Measurements from ENCODE around the gene CRLF1.

Gene CRLF1

DNA sequence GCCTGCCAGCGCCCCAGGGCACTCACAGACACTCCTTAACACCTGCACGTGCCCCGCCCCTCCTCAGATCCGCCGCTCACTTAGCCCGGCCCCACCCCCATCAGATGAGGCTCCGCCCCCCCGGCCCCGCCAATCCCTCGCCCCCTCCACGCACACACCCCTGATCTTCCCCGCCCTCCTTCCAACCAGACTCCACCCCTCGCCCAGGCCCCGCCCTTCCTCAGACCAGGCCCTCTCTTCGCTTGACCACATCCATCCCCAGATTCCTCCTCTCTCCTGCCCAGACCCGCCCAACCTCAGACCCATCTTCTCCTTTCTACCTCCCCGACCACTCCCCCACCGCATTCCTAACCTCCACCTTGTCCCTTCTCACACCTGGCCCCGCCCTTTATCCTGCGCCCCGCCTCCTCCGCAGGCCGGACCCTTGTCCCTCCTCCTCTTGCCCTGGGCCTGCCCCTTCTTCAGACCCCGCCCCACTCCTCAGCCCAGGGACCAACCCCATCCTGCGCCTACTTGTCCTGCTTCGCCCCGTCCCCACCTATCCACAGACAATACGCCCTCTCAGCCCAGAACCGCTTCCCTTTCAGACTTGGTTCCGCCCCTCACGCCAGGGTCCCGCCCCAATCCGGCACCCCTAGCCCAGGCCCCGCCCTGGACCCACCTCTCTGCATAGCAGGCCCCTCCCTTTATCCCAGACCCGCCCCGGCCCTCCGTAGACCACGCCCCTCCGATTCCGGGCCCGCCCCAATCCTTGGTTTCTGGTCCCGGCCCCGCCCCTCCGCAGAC lies 29.8 kb upstream of the CRLF1 start:
- peak; percentile 94 to 96 for DNase-seq (ENCODE audit: low read depth in 2 of 2)

DNA sequence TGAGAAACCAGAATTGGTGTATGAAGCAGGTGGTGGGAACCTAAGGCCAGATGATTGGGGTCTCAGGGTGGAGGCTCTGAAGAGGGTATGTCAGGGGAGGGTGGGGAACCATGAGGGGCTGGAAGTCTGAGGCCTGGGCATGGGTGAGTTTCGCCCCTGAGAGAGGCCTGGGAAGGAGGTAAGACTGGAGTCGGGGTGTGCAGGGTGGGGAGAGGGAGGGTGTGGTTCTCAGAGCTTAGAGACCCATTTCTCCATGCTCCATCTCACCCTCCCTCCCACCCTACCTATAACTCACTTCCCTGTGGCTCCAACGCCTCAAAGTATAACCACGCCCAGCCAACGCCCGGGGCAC lies 29.2 kb upstream of the CRLF1 start:
- DNase-seq (ENCODE audit: low read depth in 2 of 2): no peak

DNA sequence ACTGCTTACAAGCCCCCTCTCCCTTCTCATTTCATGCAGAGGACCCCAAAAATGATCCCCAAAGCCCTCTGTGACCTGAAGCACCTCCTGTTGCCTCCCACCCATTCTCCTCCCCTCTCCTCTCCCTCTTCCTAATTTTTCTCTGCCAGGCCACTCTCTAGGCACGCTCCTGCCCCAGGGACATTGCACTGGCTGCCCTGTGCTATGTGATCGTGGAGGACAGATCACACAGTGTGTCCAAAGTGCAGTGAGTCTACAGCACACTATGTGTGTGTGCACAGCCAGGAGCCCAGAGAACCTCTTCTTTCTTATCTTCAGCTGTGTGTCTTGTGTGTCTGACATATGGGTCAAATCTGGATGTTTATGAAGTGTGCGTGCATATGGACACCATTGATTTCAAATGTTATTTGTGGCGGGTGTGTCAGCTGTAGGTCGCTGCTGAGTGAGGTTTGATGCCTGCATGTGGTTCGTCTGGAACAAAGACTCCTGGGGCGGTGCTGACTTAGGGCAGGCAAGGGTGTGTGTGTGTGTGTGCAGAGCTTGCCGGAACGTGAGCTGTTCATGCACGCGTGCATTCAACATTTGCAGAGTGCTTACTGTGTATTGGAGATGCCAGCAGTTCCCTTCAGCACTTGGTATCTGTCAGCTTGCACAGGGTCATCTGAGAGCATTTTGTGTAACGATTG lies 28.2 kb upstream of the CRLF1 start:
- DNase-seq (ENCODE audit: low read depth in 2 of 2): no peak

DNA sequence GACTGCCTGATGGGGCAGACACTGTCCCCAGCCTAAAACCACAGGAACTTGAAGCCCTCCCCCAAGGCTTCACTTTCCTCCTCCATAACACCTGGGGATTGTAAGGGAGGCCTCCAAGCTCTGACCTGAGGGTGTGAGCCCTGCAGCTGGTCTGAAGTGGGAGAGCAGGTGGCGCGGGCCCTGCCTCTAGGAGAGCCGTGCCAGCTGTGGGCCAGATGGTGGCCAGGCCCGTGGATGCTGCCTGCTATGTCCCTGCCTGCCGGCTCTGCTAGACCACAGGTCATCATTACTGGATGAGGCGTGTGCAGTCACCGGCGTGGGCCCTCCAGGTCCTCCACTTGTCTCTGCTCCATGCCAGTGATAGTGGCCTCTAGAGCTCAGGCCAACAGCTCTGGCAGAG lies 26.7 kb upstream of the CRLF1 start:
- no peak for DNase-seq (ENCODE audit: low read depth in 2 of 2)

DNA sequence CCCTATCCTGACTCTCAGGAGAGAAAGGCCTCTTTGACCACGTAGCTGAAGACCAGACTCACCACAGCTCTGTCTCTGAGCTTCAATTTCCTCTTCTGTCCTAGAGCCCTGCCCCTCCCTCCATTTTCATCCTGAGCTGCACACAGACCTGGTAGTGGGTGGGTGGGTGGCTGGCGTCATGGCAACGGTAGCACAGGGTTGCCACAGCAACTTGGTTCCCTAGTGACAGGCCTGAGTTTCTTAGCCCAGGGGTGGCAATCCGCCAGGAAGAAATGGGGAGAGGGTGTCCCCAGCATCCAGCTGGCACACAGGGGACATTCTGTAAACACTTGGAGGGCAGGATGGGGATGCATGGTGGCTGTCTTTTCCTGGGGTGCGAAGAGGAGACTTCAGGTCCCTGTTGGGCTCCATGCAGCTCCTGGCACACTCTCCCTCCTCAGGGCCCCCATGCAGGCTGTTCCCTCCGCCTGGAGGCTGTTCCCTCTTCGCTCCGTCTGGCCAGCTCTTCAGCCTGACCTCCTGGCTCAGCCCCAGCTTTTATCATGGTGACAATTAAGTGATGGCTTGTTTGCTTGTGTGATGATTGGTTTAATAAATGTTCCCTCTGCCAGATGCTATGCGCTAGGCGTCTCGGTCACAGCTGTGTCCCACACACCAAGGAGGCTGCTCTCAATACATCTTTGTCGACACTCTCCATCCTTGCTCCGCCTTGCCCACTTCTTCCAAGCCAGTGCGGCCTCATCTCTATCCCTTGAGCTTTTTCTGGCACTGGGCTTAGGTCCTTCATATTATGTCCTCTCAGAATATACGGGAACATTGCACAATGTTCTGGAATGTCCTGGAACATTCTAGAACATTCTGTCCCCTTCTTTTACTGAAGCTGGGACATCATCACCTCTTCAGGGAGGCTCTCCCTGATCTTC lies 22.8 kb upstream of the CRLF1 start:
- no peak for DNase-seq (ENCODE audit: low read depth in 2 of 2)

DNA sequence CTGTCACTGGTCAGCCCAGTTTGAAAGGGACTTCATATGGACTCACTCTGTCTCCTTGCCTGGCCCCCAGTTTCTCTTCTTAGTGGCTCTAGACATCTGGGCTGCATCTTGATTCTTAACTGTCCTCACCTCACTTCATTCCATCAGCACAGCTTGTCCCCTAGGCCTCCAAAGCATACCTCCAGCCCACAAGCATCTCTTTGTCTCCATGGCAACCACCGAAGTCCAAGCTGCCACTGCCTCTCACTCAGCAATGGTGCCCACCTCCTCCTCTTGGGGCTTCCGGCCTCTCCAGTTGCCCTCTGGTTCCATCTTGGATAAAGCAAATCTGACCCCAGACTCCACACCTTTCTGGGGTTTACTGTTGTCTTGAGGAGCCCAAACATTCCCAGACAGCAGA lies 20.3 kb upstream of the CRLF1 start:
- no peak for DNase-seq (ENCODE audit: low read depth in 2 of 2)

DNA sequence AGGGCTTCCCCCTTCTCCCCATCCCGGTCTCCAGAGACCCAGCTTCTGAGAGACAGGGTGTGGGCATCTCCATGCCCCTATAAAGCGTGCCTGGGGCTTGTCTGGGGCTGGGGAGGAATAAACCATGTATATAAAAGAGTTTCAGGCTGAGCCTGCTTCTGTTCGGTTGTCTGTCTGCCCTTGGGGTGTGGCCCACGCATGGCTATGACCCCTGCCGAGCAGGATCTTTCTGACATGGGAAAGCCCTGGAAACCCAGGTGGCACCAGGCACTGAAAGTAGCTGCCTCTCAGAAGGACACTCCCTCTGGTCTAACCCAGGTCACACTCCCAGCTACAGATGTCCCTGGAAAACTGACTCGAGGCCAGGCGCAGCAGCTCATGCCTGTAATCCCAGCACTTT lies 14.3 kb upstream of the CRLF1 start:
- no peak for DNase-seq (ENCODE audit: low read depth in 2 of 2)

DNA sequence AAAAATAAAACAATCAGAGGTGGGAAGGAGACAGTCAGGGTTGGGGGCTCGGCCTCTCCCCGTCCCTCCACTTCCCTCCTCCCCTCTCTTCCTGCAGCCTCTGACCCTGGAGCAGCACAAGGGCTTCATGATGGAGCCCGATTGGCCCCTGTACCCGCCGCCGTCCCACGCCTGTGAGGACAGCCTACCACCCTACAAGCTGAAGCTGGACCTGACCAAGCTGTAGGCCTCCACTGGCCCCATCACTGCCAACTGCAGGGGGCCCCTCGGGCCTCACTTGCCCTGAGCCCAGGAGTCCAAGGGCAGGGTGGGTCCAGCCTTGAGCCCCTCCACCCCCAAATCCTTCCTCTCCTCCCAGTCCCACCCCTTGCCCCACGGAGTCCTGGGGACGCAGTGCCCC lies 13.7 kb upstream of the CRLF1 start:
- no peak for DNase-seq (ENCODE audit: low read depth in 2 of 2)

DNA sequence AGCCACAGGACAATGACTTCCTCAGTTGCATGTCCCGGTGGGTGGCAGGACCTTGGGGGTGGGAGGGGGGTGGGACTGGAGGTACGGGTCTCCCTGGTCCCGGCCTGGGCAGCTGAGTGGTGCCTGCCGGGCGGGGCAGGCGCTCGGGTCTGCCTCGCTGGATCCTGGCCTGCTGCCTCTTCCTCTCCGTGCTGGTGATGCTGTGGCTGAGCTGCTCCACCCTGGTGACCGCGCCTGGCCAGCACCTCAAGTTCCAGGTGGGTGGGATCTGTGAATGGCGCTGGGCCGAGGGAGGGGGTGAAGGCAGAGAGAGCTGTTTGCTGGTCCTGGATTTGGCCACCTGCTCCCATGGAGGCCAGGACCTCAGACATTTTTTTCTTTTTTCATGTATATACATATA lies 11.6 kb upstream of the CRLF1 start:
- no peak for DNase-seq (ENCODE audit: low read depth in 2 of 2)

DNA sequence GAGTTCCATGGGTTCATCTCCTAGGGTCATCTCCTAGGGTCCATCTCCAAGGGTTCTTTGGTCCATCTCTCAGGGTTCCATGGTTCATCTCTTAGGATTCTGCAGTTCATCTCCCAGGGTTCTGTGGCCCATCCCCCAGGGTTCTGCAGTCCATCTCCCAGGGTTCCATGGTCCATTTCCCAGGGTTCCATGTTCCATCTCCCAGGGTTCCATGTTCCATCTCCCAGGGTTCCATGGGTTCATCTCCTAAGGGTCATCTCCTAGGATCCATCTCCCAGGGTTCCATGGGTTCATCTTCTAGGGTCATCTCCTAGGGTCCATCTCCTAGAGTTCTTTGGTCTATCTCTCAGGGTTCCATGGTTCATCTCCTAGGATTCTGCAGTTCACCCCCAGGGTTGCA lies 11.0 kb upstream of the CRLF1 start:
- DNase-seq (ENCODE audit: low read depth in 2 of 2): no peak

DNA sequence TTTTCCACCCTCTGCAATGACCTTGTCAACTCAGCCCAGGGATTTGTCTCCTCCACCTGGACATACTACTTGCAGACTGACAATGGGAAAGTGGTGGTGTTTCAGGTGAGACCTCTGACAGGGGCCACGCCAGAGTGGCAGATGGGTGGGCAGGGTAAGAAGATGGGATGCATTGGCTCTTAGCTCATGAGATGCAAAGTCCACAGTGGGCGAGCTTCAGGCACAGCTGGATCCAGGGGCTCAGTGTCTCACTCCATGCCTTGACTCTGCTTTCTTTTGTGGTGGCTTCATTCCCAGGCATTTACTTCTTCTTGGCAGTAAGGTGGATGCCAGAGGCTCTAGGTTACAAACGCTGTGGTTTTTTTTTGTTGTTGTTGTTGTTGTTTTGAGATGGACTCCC lies 9.4 kb upstream of the CRLF1 start:
- no peak for DNase-seq (ENCODE audit: low read depth in 2 of 2)

DNA sequence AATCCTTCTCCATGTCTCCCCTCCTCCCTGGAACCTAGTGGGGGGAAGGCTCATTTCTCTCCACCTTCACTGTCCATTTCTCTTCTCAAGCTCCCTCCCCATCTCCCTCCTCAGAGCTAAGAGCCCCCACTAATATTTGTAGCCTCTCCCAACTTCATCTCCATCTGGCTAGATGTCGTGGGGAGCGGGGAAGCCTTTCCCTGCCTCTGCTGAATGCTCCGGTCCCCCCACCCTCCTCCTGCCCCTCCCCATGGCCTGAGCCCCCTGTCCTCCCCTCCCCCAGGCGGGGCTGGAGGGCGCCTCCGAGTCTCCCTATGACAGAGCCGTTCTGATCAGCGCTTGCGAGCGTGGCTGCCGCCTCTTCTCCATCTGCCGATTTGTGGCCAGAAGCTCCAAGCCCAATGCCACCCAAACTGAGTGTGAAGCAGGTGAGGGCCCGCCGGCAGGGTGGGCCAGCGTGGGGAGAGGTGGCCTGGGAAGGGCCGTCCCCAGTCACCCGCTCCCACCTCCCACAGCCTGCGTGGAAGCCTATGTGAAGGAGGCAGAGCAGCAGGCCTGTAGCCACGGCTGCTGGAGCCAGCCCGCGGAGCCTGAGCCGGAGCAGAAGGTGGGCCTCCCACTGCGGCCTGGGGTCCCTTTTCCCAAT lies 7.1 kb upstream of the CRLF1 start:
- no peak for DNase-seq (ENCODE audit: low read depth in 2 of 2)

DNA sequence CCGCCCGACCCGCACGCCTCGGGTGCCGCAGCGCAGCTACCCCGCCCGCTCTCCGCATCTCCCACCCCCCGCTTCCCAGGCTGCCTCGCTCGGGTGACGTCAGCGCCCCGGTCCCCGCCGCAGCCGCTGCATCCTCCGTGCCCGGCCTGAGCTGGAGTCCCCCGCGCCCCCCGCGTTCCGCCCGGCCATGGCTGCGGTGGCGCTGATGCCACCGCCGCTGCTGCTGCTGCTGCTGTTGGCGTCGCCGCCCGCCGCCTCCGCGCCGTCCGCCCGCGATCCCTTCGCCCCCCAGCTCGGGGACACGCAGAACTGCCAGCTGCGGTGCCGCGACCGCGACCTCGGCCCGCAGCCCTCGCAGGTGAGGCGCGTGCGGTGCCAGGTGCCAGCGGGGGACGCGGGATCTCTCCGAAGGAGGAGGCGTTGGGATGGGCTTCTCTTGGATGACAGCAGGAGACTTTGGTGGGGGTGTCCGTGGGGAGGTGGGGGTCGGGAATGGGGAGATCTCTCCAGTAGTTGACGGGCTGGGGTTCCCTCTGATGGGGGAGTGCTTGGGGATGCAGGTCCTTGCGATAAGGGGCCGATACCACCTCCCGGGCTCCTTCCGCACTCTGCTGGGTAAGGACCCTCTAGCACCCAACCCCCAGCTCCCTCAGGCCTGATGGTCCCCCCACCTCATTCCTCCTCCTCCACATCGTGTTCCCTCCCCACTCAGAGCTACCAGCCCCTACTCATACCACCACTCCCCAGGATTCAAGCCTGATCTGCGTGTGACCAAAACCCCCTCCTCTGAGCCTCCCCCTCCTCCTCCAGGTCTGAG lies 6.4 kb upstream of the CRLF1 start, which contains the start of gene TMEM59L:
TSS of gene TMEM59L (plus strand) at position 99 of the 817 bp plus-strand sequence. CDS start at position 188, 89 bp downstream.
- DNase-seq (ENCODE audit: low read depth in 2 of 2): no peak

DNA sequence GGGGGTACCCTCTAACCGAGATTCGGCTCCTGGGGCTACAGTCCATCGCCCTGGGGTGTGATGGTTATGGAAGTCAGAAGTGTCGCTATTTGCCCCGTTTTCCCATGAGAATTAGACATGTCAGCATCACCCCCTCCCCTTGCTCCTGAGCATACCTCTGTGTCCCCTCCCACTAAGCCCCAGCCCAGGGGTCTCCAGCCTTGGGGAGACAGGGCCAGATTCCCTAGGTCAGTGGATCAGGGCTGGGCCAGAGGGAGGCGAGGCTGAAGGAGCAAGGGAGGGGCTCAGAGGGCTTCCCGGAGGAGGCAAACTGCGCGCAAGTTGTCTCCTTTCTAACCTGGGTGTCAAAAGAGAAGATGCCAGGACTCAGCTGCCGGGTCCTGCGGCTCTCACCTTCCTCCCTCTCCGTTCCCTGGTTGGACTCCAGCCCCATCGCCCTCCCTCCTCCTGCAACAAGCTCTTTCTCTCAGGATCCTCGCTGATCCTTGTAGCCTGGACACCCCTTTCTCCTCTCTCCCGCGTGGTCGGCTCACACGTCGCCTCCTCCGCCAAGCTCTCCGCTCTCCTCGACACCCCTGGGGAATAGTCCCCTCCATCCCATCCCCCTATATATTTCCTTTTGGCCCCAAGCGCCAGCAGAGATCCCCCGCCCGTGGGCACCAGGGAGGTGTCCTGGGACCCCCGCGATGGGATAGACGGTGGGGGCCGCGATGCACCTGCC lies 5.6 kb upstream of the CRLF1 start:
- DNase-seq (ENCODE audit: low read depth in 2 of 2): no peak

DNA sequence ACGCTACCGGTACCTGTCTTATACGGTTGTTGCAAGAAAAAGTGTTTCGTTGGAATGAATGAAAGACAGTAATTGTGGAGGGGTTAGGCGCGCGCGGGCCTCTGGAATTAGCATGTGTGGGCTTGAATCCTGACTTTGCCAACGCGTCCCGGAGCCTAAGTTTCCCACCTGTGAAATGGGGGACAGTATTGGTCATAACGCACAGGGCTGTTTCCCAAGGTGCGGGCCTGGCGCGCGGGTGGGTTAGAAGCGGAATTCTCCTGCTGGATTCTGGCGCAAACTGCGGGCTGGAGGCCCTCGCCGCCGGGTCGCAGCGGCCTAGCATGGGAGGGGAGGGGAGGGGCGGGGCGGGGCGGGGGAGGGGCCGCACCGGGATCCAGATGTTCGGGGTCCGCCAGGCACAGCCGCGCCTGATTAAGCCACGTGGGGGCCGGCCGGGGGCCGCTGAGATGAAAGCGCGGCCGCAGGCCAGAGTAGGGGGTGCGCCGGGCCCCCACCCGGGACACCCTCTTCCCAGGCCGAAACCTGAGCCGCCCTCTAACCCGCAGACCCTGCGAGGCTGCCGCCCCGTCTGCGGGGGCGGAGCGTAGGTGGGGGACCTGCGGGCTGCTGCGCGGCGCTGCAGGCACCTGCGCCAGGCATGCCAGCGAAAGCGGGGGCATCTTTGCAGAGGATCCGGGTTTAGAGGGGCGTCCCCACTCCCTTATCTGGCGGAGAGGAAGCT lies 4.9 kb upstream of the CRLF1 start:
- peak in 1 of 2 donors; percentile 14 for DNase-seq (ENCODE audit: low read depth in 2 of 2)

DNA sequence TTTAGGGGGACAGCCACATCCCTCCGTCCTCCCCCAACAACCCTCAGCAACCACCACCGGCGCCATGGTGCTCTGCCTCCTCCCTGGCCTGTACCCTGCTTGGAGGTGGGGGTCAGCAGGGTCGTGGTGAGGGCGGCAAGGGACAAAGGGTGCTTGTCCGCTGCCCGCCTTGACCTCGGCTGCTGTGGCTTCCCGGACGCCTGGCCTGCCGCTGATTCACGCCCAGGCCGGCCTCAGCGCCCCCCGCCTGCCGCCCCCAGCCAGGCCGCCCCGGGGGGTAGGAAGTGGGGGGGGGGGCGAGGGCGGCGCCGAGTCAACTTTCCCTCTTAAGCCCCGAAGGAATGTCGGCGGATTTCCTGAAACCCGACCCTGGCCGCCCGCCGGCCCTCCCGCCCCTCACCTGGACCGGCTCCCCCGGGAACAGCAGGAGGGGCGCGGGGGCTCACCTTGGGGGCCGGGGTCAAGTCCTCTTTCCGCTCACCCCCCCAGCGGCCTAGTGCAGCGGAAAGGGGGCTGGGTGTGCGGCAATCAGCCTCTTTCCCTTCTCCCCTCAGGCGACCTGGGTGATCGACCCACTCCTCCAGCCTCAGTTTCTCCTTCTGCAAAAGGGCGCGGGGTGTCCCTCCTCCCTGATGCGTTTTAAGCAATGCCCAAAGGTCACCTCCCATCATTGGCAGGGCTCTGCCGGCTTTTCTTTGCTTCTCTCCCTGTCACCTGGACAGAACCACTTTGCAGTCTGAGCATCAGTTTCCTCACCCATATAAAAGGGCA lies 4.1 kb upstream of the CRLF1 start:
- no peak for DNase-seq (ENCODE audit: low read depth in 2 of 2)

DNA sequence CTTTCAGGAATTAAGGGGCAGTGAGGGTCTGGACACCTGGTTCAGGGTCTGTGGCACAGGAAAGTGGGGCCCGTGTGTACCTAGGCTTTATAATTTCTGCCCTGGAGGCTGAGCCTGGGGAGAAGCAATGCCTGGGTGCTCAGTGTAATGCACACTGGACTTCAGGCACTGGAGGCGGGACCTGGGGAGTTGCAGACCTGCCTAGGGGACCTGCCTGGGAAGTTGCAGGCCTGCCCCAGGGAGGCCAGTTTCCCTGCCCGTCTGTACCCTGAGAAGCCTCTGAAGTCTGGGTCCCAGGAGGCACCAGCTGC lies 3.6 kb upstream of the CRLF1 start:
- DNase-seq (ENCODE audit: low read depth in 2 of 2): no peak

DNA sequence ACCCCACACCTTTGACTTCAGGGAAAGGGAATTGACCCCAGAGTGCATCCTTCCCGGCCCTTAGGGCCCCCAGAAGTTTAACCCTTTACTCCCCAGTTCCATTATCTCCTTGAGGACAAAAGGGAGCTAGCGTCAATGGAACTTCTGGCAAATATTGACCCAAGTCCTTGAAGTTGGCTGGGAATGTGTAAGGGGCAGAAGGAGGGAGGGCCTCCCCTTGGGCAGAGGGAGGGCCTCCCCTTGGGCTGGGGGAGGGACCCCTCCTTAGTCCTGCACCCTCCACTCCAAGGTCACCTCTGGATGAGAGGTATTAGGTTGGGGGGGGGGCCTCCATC lies 3.1 kb upstream of the CRLF1 start:
- DNase-seq (ENCODE audit: low read depth in 2 of 2): no peak
